DND-41 (cell line): ENCODE measurements around the gene MCF2L2.

ENCODE experiments used
- ATAC-seq: fragments of 200-7000 bp; cut with Tn5 transposase; 3 replicates; pipeline ENCODE4 v1.9.1; 2021; ENCODE audit warnings: low read depth; ENCODE audit not compliant: insufficient read depth
- DNase-seq: peaks from one replicate; pipeline ENCODE4 v3.0.0-alpha.2; 2020
- H2AFZ ChIP-seq: 2 replicates; pipeline ENCODE4 v1.6.0; 2012; ENCODE audit warnings: low read depth, low read length
- H3K27ac ChIP-seq: 2 replicates; pipeline ENCODE4 v1.5.1; 2012; ENCODE audit warnings: low read length, inconsistent platforms
- H3K27me3 ChIP-seq: fragments of 200-600 bp; sonication (generic); 2 replicates; pipeline ENCODE4 v1.6.0; 2012; ENCODE audit warnings: low read length, mild to moderate bottlenecking, inconsistent platforms; ENCODE audit not compliant: insufficient read depth, poor library complexity
- H3K36me3 ChIP-seq: 2 replicates; pipeline ENCODE4 v1.5.1; 2012; ENCODE audit warnings: low read length, inconsistent platforms; ENCODE audit not compliant: insufficient read depth
- H3K4me1 ChIP-seq: 2 replicates; pipeline ENCODE4 v1.5.1; 2012; ENCODE audit warnings: mild to moderate bottlenecking, low read length; ENCODE audit not compliant: insufficient read depth
- H3K4me2 ChIP-seq: 2 replicates; pipeline ENCODE4 v1.6.0; 2012; ENCODE audit warnings: mild to moderate bottlenecking, moderate library complexity, low read length, inconsistent platforms; ENCODE audit not compliant: insufficient read depth
- H3K4me3 ChIP-seq, 2 experiments: fragments of 200-600 bp in 1 of 2; shearing (Covaris generic) in 1 of 2; 2 replicates each; pipeline ENCODE4 v1.5.1; 2012 to 2016; ENCODE audit warnings: inconsistent platforms in 2 of 2, low read length in 2 of 2, mild to moderate bottlenecking in 2 of 2, low read depth in 1 of 2, moderate library complexity in 1 of 2
- H3K79me2 ChIP-seq: 2 replicates; pipeline ENCODE4 v1.6.0; 2012; ENCODE audit warnings: low read length, inconsistent platforms; ENCODE audit not compliant: insufficient read depth
- H3K9ac ChIP-seq: 2 replicates; pipeline ENCODE4 v1.6.0; 2012; ENCODE audit warnings: low read depth, mild to moderate bottlenecking, inconsistent platforms, low read length, moderate library complexity
- H3K9me3 ChIP-seq: 2 replicates; pipeline ENCODE4 v1.5.1; 2012; ENCODE audit warnings: low read length, moderate library complexity, mild to moderate bottlenecking, inconsistent platforms; ENCODE audit not compliant: insufficient read depth, severe bottlenecking
- H4K20me1 ChIP-seq: 2 replicates; pipeline ENCODE4 v1.6.0; 2012; ENCODE audit warnings: low read length; ENCODE audit not compliant: insufficient read depth
- EZH2 ChIP-seq: IDR thresholded peaks from 3 replicates; pipeline ENCODE4 v1.6.1; 2012; ENCODE audit warnings: borderline replicate concordance, low read depth, mild to moderate bottlenecking, moderate library complexity, low read length, inconsistent platforms; ENCODE audit not compliant: severe bottlenecking
- TF ChIP-seq, protein P1 (sequence below): IDR thresholded peaks from 2 replicates; pipeline ENCODE4 v1.5.1; 2012; ENCODE audit warnings: borderline replicate concordance, low read length, moderate library complexity, mild to moderate bottlenecking; ENCODE audit not compliant: poor library complexity, severe bottlenecking; ENCODE audit errors: extremely low read depth

Gene MCF2L2

DNA sequence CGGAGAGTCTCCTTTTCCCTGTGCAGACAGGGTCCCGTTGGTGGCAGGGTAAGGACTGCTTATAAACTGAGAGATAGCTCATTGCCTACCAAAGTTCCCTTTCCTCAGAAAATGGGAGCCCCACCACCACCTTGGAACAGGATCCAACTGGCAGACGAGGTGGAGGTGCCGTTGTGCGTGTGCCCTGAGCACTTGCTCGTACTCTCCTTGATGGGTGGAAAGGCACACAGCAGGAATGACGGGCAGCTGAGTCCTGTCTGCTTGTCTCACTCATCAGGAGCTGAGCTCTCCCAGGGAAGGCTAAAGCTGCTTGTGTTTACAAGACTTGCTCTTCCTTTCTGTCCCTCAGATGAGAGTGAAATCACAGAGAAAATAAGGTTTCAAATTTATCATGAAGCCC is 114.7 kb downstream of the MCF2L2 start:
- no peak overlapping the region for H3K4me3 ChIP-seq
- no peak overlapping the region for H3K4me2 ChIP-seq
- H4K20me1 ChIP-seq, result no peaks in the 10 kb centered on the region
- H3K36me3 ChIP-seq, result no peaks in the 10 kb centered on the region
- no peak for ATAC-seq
- no peaks in the 10 kb centered on the region for H3K4me1 ChIP-seq
- no peak overlapping the region for H2AFZ ChIP-seq
- no peak for DNase-seq
- H3K9ac ChIP-seq, result no peak overlapping the region
- H3K27me3 ChIP-seq, result no peaks in the 10 kb centered on the region
- H3K79me2 ChIP-seq, result no peaks in the 10 kb centered on the region
- no peak overlapping the region for H3K27ac ChIP-seq
- no peaks in the 10 kb centered on the region for H3K9me3 ChIP-seq
- TF ChIP-seq, protein P1, sequence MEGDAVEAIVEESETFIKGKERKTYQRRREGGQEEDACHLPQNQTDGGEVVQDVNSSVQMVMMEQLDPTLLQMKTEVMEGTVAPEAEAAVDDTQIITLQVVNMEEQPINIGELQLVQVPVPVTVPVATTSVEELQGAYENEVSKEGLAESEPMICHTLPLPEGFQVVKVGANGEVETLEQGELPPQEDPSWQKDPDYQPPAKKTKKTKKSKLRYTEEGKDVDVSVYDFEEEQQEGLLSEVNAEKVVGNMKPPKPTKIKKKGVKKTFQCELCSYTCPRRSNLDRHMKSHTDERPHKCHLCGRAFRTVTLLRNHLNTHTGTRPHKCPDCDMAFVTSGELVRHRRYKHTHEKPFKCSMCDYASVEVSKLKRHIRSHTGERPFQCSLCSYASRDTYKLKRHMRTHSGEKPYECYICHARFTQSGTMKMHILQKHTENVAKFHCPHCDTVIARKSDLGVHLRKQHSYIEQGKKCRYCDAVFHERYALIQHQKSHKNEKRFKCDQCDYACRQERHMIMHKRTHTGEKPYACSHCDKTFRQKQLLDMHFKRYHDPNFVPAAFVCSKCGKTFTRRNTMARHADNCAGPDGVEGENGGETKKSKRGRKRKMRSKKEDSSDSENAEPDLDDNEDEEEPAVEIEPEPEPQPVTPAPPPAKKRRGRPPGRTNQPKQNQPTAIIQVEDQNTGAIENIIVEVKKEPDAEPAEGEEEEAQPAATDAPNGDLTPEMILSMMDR, result no peak
- TF ChIP-seq EZH2, result no peak

DNA sequence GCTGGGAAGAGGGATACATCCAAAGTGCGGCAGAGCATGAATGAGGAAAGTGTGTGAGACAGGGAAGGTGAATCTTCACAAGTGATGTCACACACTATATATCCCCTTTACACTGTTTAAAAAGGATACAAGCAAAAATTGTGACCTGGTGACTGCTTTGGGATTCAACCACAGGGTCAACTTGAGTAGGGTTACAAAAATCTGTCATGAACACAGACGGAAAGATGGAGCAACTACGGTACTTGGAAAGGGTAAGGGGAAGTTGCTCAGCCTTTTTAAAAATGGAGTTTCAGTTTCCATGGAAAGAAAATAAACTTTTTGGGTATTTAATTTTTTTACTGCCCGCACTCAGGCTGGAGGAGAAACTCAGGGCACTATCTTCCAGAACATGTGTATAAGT is 115.1 kb downstream of the MCF2L2 start:
- H3K27me3 ChIP-seq, result no peaks in the 10 kb centered on the region
- TF ChIP-seq, protein P1, result no peak
- TF ChIP-seq EZH2, result no peak
- H3K4me2 ChIP-seq, result no peak overlapping the region
- H3K36me3 ChIP-seq, result no peaks in the 10 kb centered on the region
- DNase-seq, result no peak
- no peak overlapping the region for H3K9ac ChIP-seq
- no peak overlapping the region for H3K27ac ChIP-seq
- H3K4me3 ChIP-seq, result no peak overlapping the region
- no peaks in the 10 kb centered on the region for H3K79me2 ChIP-seq
- no peak for ATAC-seq
- H4K20me1 ChIP-seq, result no peaks in the 10 kb centered on the region
- H3K4me1 ChIP-seq, result no peaks in the 10 kb centered on the region
- H2AFZ ChIP-seq, result no peak overlapping the region
- H3K9me3 ChIP-seq, result no peaks in the 10 kb centered on the region

DNA sequence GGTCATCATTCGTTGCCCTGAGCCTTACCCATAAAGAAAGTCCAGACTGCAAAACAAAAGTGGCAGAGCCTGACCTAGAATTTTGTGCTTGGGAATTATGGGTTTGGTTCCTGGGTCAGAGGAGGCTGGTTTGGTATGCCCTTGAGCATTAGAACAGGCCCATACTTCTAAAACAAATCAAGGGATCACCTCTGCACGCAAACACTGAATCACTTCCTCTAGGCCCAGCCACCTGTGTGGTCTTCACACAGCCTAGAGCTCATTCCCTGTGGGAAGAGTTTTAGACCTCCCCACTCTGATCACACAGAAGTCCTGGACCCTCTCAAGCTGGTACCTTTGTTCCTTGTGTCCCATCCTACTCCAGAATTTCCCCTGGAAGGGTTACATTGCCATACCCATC is 116.0 kb downstream of the MCF2L2 start:
- Histone ChIP-seq H3K79me2 (no peaks in the 10 kb centered on the region), H3K4me1 (no peaks in the 10 kb centered on the region), H3K9me3 (no peaks in the 10 kb centered on the region), H3K4me3 (no peak overlapping the region), H3K4me2 (no peak overlapping the region), H3K36me3 (no peaks in the 10 kb centered on the region), H2AFZ (no peak overlapping the region), H3K9ac (no peak overlapping the region), H4K20me1 (no peaks in the 10 kb centered on the region), H3K27me3 (no peaks in the 10 kb centered on the region), H3K27ac (no peak overlapping the region)
- ATAC-seq, result no peak
- TF ChIP-seq, protein P1, result no peak
- no peak for TF ChIP-seq EZH2
- no peak for DNase-seq

DNA sequence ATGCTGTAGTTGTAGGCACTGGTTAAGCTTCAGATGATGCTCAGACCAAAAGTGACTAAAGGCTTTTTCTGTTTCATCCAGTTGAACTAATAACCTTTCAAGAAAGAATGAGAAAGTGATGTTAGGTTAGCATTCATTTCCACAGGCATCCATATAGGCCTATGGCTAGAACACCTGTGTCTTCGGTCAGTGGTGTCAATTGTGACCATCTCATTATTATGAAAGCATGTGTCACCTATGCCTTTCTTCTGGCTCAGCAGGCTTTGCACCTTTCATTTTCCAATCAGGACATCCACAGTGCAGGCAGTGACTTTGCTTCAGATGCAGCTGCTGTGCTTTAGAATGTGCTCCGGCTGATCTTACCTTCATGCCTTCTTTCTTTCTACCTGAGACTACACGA is 117.5 kb downstream of the MCF2L2 start:
- Histone ChIP-seq H3K4me3 (no peak overlapping the region), H2AFZ (no peak overlapping the region), H3K27ac (no peak overlapping the region), H3K4me2 (no peak overlapping the region), H3K9me3 (no peaks in the 10 kb centered on the region), H3K36me3 (no peaks in the 10 kb centered on the region), H4K20me1 (no peaks in the 10 kb centered on the region), H3K4me1 (no peaks in the 10 kb centered on the region), H3K9ac (no peak overlapping the region), H3K27me3 (no peaks in the 10 kb centered on the region), H3K79me2 (no peaks in the 10 kb centered on the region)
- no peak for ATAC-seq
- no peak for DNase-seq
- TF ChIP-seq EZH2, result no peak
- TF ChIP-seq, protein P1, result no peak
